Astrocyte of the hippocampus (primary cell): ENCODE measurements around the gene KCNK3.
"Not testable (repeated sequence)": the region's sequence is repeated elsewhere in the genome, so short reads cannot be mapped to it uniquely, and the experiment has no call there.

ENCODE experiments used
- DNase-seq: peaks from one replicate; pipeline ENCODE4 v3.0.0; 2011; ENCODE audit warnings: low read depth, low spot score

The KCNK3 gene

GRCh38 chr2:26729311-26729710 is 36.8 kb downstream of the KCNK3 start:
- no peak for DNase-seq

GRCh38 chr2:26730549-26731344 is 38.2 kb downstream of the KCNK3 start:
- DNase-seq = no peak

- DNase-seq = no peak
These were observed 39.2 kb downstream of the KCNK3 start for GRCh38 chr2:26731714-26732113.

- DNase-seq = no peak
These were observed 39.9 kb downstream of the KCNK3 start for GRCh38 chr2:26732446-26732845.

GRCh38 chr2:26733413-26733812 is 40.9 kb downstream of the KCNK3 start:
- DNase-seq = no peak

- DNase-seq = peak; percentile 51
These were observed 42.6 kb downstream of the KCNK3 start for GRCh38 chr2:26735097-26735496.

GRCh38 chr2:26735883-26736588 is 43.5 kb downstream of the KCNK3 start:
- no peak for DNase-seq

GRCh38 chr2:26737221-26737620 is 44.7 kb downstream of the KCNK3 start:
- DNase-seq = no peak

GRCh38 chr2:26738481-26738880 is 46.0 kb downstream of the KCNK3 start:
- DNase-seq = no peak

- DNase-seq = no peak
These were observed 47.0 kb downstream of the KCNK3 start for GRCh38 chr2:26739514-26739913.

GRCh38 chr2:26740346-26740745 is 47.8 kb downstream of the KCNK3 start:
- DNase-seq = no peak

GRCh38 chr2:26740890-26741302 is 48.4 kb downstream of the KCNK3 start:
- DNase-seq = no peak

- DNase-seq = no peak
These were observed 49.7 kb downstream of the KCNK3 start for GRCh38 chr2:26742048-26742770.

GRCh38 chr2:26743852-26744251 is 51.3 kb downstream of the KCNK3 start:
- no peak for DNase-seq

GRCh38 chr2:26744953-26745352 is 52.4 kb downstream of the KCNK3 start:
- no peak for DNase-seq

- peak; percentile 89 for DNase-seq
These were observed 53.2 kb downstream of the KCNK3 start for GRCh38 chr2:26745609-26746327.

GRCh38 chr2:26746934-26747333 is 54.4 kb downstream of the KCNK3 start:
- DNase-seq = no peak

GRCh38 chr2:26749787-26750420 is 57.4 kb downstream of the KCNK3 start:
- not testable (repeated sequence) for DNase-seq

- DNase-seq = not testable (repeated sequence)
These were observed 57.9 kb downstream of the KCNK3 start for GRCh38 chr2:26750467-26750866.

GRCh38 chr2:26752656-26753055 is 60.1 kb downstream of the KCNK3 start:
- DNase-seq = no peak

GRCh38 chr2:26754539-26754938 is 62.0 kb downstream of the KCNK3 start:
- DNase-seq = no peak
